Activated T-helper 2 cell treated with anti-CD3 and anti-CD28 coated beads, Interferon-gamma antibody, Interleukin-2, Interleukin-4, amounts not matched to agents 10 μg/mL and 5 μg/mL and 100 μg/mL, durations not matched to agents 14 hours and 24 hours and 36 hours (primary cell): Measurements from ENCODE around the gene PLTP. TPM values are rescaled to one million over a fixed set of nuclear protein-coding genes. Genes with fewer than 3 reads are reported as not detected.
A peak's percentile ranks its signal among the peaks of the same experiment; 100 is the strongest.

ENCODE experiments used
- DNase-seq: peaks from one replicate; pipeline ENCODE4 v3.0.0; 2021; ENCODE audit warnings: low spot score
- H3K27ac Mint-ChIP-seq: one replicate; pipeline ENCODE4 v1.8.0; 2021; ENCODE audit warnings: mixed read lengths
- H3K27me3 Mint-ChIP-seq: one replicate; pipeline ENCODE4 v1.8.0; 2021; ENCODE audit warnings: low read depth, mixed read lengths
- H3K36me3 Mint-ChIP-seq: one replicate; pipeline ENCODE4 v1.8.0; 2021; ENCODE audit warnings: low read depth, mixed read lengths
- H3K4me1 Mint-ChIP-seq: one replicate; pipeline ENCODE4 v1.8.0; 2021; ENCODE audit warnings: low read depth, mixed read lengths
- H3K4me3 Mint-ChIP-seq: one replicate; pipeline ENCODE4 v1.8.0; 2021; ENCODE audit warnings: low read depth, mild to moderate bottlenecking, moderate library complexity, mixed read lengths
- H3K9me3 Mint-ChIP-seq: one replicate; pipeline ENCODE4 v1.8.0; 2021; ENCODE audit warnings: mixed read lengths
- intact Hi-C: fragments of 100-400 bp; cut with micrococcal nuclease; formaldehyde crosslinking; loops from one replicate; pipeline ENCODE4 v1.15.1; 2023
- total RNA-seq: library from RNA; stranded (reverse); gene quantifications from 2 replicates; pipeline ENCODE4 v1.2.3, GENCODE V29; 2022

PLTP gene
- total RNA-seq, 1 donor from 2014 or later: 5.5 TPM

DNA sequence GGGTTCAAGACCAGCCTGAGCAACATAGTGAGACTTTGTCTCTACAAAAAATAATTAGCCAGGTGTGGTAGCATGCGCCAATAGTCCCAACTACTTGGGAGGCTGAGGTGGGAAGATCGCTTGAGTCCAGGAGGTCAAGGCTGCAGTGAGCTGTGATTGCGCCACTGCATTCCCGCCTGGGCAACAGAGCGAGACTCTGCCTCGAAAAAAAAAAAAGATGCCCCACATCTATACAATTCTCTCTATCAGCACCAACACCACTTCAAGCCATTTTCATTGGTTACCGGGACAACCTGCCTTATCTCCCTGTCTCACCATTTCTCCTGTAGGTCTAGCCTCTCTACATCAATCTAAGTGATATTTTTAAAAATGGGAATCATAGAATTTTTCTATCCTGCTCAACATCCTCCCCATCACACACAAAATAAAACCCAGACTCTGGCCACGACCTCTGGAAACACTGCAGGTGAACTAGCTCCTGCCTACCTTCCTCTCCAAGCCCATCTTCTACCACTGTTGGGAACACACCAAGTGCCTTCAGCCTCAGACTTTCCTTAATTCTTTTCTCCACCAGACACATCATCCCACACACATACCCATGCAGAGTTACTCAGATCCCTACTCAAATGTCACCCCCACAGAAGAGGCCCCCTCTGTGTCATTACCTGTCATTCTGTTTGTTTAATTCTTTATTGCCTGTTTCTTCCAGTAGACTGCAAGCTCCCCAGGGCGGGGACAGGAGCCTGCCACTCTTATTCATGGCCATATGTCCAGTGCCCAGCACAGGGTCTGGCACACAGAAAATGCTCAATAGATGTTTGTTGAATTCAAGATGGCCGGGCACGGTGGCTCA, 9.6 kb upstream of the PLTP start:
- peaks cover 5% of the 10 kb centered on the region for H3K4me1 Mint-ChIP-seq
- intact Hi-C loops: no loop called here
- no peak overlapping the region for H3K4me3 Mint-ChIP-seq
- H3K27me3 Mint-ChIP-seq: peaks cover 35% of the 10 kb centered on the region
- no peak overlapping the region for H3K27ac Mint-ChIP-seq
- no peaks in the 10 kb centered on the region for H3K36me3 Mint-ChIP-seq
- no peaks in the 10 kb centered on the region for H3K9me3 Mint-ChIP-seq
- no peak for DNase-seq

- intact Hi-C loops: no loop called here
- no peaks in the 10 kb centered on the region for H3K36me3 Mint-ChIP-seq
- H3K9me3 Mint-ChIP-seq: no peaks in the 10 kb centered on the region
- DNase-seq: no peak
- peaks cover 40% of the 10 kb centered on the region for H3K27me3 Mint-ChIP-seq
- no peak overlapping the region for H3K27ac Mint-ChIP-seq
- no peak overlapping the region for H3K4me3 Mint-ChIP-seq
- peaks cover 5% of the 10 kb centered on the region for H3K4me1 Mint-ChIP-seq
These were observed 8.7 kb upstream of the PLTP start for GRCh38 chr20:45920462-45921336.

DNA sequence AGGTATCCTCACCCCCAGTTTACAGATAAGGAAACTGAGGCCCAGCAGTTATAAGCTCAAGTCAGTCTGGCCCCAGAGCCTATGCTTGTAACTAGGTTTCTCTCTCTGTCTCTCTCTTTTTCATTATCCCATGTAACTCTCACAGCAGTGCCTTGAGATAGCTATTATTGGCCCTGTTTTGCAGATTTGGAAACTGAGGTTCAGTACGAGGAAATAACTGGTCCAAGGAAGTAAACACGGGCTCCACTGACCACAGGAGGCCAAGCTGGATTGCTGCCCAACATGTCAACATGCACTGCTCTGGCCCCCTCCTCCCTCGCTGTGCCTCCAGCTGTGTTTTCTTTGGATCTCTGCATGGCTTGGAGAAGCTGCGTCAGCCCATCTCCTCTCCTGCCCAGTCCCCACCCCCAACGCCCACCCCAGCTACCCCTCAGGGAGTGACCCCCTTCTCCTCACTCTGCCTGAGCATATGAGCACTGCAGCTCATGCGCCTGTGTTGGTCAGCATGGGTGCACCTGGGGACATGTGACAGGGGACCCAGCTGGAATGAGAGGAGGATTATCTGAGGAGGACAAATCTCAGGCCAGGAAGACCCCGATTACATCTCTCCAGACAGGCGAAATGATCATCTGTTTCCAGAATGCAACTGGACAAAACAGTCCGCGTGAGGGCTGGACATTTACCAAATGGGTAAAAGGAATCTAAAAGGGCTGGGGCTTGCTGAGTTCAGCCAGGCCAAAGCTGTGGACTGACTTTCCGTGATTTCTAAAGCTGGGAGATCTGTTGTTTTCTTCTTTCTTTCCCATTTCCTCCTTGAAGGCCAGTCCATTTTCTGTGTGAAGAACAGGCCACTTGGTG, 7.8 kb upstream of the PLTP start:
- H3K4me3 Mint-ChIP-seq: no peak overlapping the region
- no peaks in the 10 kb centered on the region for H3K36me3 Mint-ChIP-seq
- intact Hi-C loops: no loop called here
- H3K4me1 Mint-ChIP-seq: peaks cover 5% of the 10 kb centered on the region
- peaks cover 37% of the 10 kb centered on the region for H3K27me3 Mint-ChIP-seq
- DNase-seq: no peak
- H3K27ac Mint-ChIP-seq: no peak overlapping the region
- no peaks in the 10 kb centered on the region for H3K9me3 Mint-ChIP-seq

DNA sequence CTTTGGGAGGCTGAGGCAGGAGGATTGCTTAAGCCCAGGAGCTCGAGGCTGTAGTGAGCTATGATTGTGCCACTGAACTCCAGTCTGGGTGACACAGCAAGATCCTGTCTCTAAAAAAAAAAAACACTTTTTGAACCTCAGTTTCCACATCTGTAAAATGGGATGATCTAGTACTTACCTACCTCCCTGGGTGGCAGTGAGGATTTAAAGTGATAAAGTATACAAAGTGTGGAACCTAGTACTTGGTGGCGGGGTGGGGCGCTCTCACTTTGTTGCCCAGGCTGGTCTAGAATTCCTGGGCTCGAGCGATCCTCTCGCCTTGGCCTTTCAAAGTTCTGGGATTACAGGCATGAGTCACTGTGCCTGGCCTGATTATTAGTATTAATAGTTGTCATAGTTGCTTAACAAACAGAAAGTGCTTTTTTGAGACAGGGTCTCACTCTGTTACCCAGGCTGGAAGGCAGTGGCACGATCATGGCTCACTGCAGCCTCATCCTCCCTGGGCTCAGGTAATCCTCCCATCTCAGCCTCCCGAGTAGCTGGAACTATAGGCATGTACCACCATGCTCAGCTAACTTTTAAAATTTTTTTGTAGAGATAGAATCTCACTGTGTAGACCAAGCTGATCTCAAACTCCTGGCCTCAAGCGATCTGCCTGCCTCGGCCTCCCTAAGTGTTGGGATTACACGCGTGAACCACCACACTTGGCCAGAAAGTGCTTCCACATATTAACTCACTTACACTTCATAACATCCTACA, 7.0 kb upstream of the PLTP start:
- Mint-ChIP-seq H3K4me1 (peaks cover 5% of the 10 kb centered on the region), H3K27me3 (peaks cover 41% of the 10 kb centered on the region), H3K9me3 (no peaks in the 10 kb centered on the region), H3K27ac (no peak overlapping the region), H3K36me3 (no peaks in the 10 kb centered on the region), H3K4me3 (no peak overlapping the region)
- no peak for DNase-seq
- intact Hi-C loops: no loop called here

DNA sequence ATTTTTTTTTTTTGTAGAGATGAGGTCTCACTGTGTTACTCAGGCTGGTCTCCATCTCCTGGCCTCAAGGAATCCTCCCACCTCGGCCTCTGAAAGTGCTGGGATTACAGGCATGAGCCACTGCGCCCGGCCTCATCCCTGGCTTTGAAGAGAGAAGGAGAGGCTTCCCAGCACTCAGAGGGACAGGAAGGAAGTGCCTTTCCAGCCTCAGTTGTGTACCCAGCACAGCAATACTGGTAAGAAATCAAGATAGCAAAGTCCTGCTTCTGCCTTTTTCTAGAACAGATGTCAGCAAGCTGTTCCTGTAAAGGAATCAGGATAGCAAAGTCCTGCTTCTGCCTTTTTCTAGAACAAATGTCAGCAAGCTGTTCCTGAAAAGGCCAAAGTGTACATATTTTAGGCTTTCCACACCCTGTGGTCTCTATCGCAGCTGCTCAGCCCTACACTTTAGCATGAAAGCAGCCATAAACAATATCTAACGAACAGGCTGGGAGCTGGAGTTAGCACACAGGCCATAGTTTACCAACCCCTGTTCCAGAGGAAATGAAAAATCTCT, 6.3 kb upstream of the PLTP start:
- Mint-ChIP-seq H3K9me3 (no peaks in the 10 kb centered on the region), H3K27me3 (peaks cover 41% of the 10 kb centered on the region)

DNA sequence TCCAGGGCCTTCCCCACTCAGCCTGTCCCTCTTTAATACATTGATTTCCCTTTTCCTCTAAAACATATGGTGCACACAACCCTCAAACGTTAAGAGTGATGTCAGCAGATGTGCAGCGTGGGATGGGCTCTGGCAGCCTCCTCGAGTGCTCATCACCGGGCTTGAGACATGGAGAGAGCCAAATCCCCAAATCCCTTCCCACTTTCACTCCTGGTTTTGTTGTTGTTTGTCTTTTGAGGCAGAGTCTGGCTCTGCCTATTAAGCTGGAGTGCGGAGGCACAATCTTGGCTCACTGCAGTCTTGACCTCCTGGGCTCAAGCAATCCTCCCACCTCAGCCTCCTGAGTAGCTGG, 5.8 kb upstream of the PLTP start:
- Mint-ChIP-seq H3K4me1 (peaks cover 6% of the 10 kb centered on the region), H3K27me3 (peaks cover 37% of the 10 kb centered on the region), H3K4me3 (no peak overlapping the region), H3K27ac (no peak overlapping the region), H3K36me3 (no peaks in the 10 kb centered on the region), H3K9me3 (no peaks in the 10 kb centered on the region)
- intact Hi-C loops: no loop called here
- DNase-seq: no peak

More for the DNA sequence above, 6.3 kb upstream of the PLTP start:
- Mint-ChIP-seq H3K4me3 (no peak overlapping the region), H3K27ac (no peak overlapping the region), H3K4me1 (peaks cover 5% of the 10 kb centered on the region), H3K36me3 (no peaks in the 10 kb centered on the region)
- intact Hi-C loops: no loop called here
- no peak for DNase-seq

DNA sequence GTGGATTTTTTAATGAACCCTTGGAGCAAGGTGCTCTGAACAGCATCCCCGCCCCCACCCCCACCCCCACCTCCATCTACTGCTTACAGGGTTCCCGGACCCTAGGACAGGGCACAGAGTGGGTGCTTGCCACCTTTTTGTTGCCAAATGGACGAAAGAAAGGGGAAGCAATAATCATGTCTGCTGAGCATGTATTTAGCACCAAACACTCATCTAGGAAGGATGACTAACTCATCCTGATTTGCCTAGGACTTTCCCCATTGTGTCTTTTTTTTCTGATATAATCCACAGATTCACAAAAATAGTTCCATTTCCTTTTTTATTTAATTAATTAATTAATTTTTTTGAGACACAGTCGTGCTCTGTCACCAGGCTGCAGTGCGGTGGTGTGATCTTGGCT, 1.2 kb upstream of the PLTP start:
- peaks cover 7% of the 10 kb centered on the region for H3K4me1 Mint-ChIP-seq
- intact Hi-C loops: no loop called here
- peak overlapping the region; percentile 60 for H3K27ac Mint-ChIP-seq
- DNase-seq: no peak
- H3K4me3 Mint-ChIP-seq: peak overlapping the region; percentile 30
- H3K27me3 Mint-ChIP-seq: peaks cover 16% of the 10 kb centered on the region
- H3K9me3 Mint-ChIP-seq: no peaks in the 10 kb centered on the region
- no peaks in the 10 kb centered on the region for H3K36me3 Mint-ChIP-seq

DNA sequence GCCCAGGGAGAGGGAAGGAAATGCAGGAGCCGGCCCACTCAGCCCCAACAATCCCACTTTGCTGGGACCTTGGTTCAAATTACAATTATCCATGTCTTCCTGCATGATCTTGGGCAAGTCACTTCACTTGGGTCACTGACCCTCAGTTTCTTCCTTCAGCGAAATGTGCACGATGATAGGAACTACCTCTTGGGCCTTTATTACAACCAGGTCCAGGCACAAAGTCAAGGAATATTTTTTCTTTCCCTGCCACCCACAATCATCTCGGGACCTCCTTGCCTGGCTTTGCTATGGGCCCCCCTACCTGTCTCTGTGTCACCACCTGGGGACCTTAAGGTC, 358 bp upstream of the PLTP start:
- DNase-seq: no peak
- Mint-ChIP-seq H3K36me3 (no peaks in the 10 kb centered on the region), H3K9me3 (no peaks in the 10 kb centered on the region), H3K27me3 (peaks cover 14% of the 10 kb centered on the region), H3K4me1 (peaks cover 7% of the 10 kb centered on the region), H3K4me3 (peak overlapping the region; percentile 21), H3K27ac (no peak overlapping the region)
- intact Hi-C loops: no loop called here

DNA sequence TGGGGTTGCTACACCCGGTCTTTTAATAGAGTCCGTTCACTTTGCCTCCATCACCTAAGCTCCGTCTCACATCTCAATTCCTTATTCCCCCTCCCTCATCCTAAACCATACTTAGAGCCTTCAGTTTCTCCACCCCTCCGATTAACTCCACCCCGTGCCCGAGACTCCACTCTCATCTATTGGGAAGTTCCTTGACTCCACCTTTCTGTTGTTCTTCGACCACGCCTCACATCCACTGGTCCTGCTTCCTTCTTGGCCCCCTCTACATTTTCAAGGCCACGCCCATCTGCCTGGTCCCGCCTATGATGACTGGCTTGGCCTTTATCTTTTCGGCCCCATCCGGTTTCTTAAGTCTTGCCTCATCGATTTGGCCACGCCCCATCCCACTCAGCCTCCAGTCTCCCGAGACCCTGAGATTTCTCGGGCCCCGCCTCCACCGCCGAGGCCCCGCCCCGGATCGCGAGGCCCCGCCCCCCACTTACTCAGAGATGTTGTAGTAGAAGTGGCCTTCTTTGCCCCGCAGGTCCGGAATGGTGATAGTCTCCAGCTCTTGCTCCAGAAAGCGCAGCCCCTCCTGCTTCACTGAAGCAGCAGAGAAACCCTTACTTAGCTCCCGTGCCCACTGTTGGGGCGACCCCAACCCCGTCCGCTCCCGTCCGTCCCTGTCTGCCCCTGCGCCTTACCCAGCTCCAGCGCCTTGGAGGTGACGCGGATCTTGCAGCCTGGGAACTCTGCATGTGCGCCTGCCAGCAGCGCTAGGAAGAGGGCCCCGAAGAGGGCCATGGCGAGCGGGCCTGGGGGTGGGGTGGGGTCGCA, 1.1 kb downstream of the PLTP start:
- intact Hi-C loops: loop anchor here (1.0 to 2.0 kb wide), 4 partner anchors 20 to 62 kb away; partner anchors contain the start of genes ACOT8, CTSA, NEURL2 and ZNF335
- DNase-seq: peak; percentile 89
- H3K4me3 Mint-ChIP-seq: peak overlapping the region; percentile 72
- no peaks in the 10 kb centered on the region for H3K36me3 Mint-ChIP-seq
- peak overlapping the region; percentile 85 for H3K27ac Mint-ChIP-seq
- peaks cover 6% of the 10 kb centered on the region for H3K27me3 Mint-ChIP-seq
- peaks cover 7% of the 10 kb centered on the region for H3K4me1 Mint-ChIP-seq
- no peaks in the 10 kb centered on the region for H3K9me3 Mint-ChIP-seq

GRCh38 chr20:45909817-45910669, 1.9 kb downstream of the PLTP start:
- peak overlapping the region; percentile 72 for H3K4me3 Mint-ChIP-seq
- intact Hi-C loops: loop anchor here (2.0 kb wide), 2 partner anchors 53 to 63 kb away; partner anchors contain the start of genes ACOT8, ZNF335 and ZSWIM3
- peaks cover 6% of the 10 kb centered on the region for H3K27me3 Mint-ChIP-seq
- DNase-seq: no peak
- H3K36me3 Mint-ChIP-seq: no peaks in the 10 kb centered on the region
- H3K27ac Mint-ChIP-seq: no peak overlapping the region
- H3K4me1 Mint-ChIP-seq: peaks cover 7% of the 10 kb centered on the region
- H3K9me3 Mint-ChIP-seq: no peaks in the 10 kb centered on the region
